Thyroid gland (tissue), 4 donors: ENCODE data around the gene LLPH.

Experiments used
- POLR2A ChIP-seq, 2 donors: fragments of 450-650 bp; IDR thresholded peaks; one replicate each; pipeline ENCODE4 v1.6.1; 2017; ENCODE audit warnings: antibody characterized with exemption in 2 of 2, mild to moderate bottlenecking in 2 of 2, moderate library complexity in 1 of 2
- TF ChIP-seq, protein P1 (sequence below), 6 experiments: fragments of 200-600 bp in 3 of 6; fragments of 450-650 bp in 3 of 6; sonication (generic) in 3 of 6; IDR thresholded peaks; one replicate each; pipeline ENCODE4 v1.5.1; 2016 to 2019; ENCODE audit warnings: antibody characterized with exemption in 6 of 6, mild to moderate bottlenecking in 2 of 6, inconsistent platforms in 1 of 6, moderate library complexity in 1 of 6

DNA sequence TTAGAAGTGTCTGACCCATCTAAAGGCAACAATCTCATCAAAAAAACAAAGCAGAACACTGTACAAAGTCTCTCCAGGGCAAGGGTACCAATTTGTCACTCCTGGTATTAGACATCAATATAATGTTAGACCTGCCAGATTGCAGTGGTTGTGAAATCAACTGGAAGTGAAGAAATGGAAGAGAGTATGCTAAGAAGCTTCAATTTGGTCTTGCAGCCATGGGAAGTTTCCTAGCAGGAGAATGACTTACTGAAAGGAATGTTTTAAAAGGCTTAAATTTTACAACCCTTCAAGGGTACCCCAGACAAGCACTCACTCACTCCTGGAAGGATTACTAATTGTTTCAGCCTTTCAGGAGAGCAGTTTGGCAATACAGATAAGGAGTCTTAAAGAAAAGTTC is 18.9 kb downstream of the LLPH start:
- TF ChIP-seq, protein P1, sequence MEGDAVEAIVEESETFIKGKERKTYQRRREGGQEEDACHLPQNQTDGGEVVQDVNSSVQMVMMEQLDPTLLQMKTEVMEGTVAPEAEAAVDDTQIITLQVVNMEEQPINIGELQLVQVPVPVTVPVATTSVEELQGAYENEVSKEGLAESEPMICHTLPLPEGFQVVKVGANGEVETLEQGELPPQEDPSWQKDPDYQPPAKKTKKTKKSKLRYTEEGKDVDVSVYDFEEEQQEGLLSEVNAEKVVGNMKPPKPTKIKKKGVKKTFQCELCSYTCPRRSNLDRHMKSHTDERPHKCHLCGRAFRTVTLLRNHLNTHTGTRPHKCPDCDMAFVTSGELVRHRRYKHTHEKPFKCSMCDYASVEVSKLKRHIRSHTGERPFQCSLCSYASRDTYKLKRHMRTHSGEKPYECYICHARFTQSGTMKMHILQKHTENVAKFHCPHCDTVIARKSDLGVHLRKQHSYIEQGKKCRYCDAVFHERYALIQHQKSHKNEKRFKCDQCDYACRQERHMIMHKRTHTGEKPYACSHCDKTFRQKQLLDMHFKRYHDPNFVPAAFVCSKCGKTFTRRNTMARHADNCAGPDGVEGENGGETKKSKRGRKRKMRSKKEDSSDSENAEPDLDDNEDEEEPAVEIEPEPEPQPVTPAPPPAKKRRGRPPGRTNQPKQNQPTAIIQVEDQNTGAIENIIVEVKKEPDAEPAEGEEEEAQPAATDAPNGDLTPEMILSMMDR (IDR thresholded peaks at IDR 0.05): no peak
- TF ChIP-seq POLR2A (IDR thresholded peaks at IDR 0.05): no peak
